C1 segment of cervical spinal cord (tissue), 14 donors: Measurements from ENCODE around the gene ADAMTSL2.

Source experiments
- DNase-seq, 14 donors: peaks; one replicate each; lab custom pipeline; 2025; lab: John Stamatoyannopoulos, UW

The ADAMTSL2 gene

GRCh38 chr9:133517711-133518110, 16.8 kb upstream of the ADAMTSL2 start:
- DNase-seq = no peak

GRCh38 chr9:133518200-133518599, 16.3 kb upstream of the ADAMTSL2 start:
- no peak for DNase-seq

- DNase-seq = no peak
Measured at GRCh38 chr9:133518706-133519449, 15.6 kb upstream of the ADAMTSL2 start.

GRCh38 chr9:133519693-133520092, 14.8 kb upstream of the ADAMTSL2 start:
- DNase-seq = no peak

GRCh38 chr9:133520121-133520835, 14.2 kb upstream of the ADAMTSL2 start:
- no peak for DNase-seq

- DNase-seq = peak in 6 of 14 donors; percentile 16 to 43 (median 38)
Measured at GRCh38 chr9:133521122-133522072, 13.1 kb upstream of the ADAMTSL2 start.

- no peak for DNase-seq
Measured at GRCh38 chr9:133522073-133522910, 12.2 kb upstream of the ADAMTSL2 start.

- DNase-seq = no peak
Measured at GRCh38 chr9:133523106-133523505, 11.4 kb upstream of the ADAMTSL2 start.

GRCh38 chr9:133524146-133524545, 10.4 kb upstream of the ADAMTSL2 start:
- no peak for DNase-seq

- DNase-seq = no peak
Measured at GRCh38 chr9:133524679-133525228, 9.8 kb upstream of the ADAMTSL2 start, which contains the start of gene MYMK. Gene MYMK (minus strand): TSS chr9:133524959. CDS start chr9:133524844, 115 bp downstream.

GRCh38 chr9:133525677-133526076, 8.8 kb upstream of the ADAMTSL2 start:
- no peak for DNase-seq

- DNase-seq = peak in 11 of 14 donors; percentile 44 to 77 (median 69)
Measured at GRCh38 chr9:133526721-133527321, 7.7 kb upstream of the ADAMTSL2 start.

- DNase-seq = peak in 8 of 14 donors; percentile 16 to 54 (median 42)
Measured at GRCh38 chr9:133527444-133527920, 7.0 kb upstream of the ADAMTSL2 start.

GRCh38 chr9:133528001-133528875, 6.3 kb upstream of the ADAMTSL2 start:
- DNase-seq = no peak

- no peak for DNase-seq
Measured at GRCh38 chr9:133528876-133529241, 5.6 kb upstream of the ADAMTSL2 start.

GRCh38 chr9:133529457-133529856, 5.0 kb upstream of the ADAMTSL2 start:
- DNase-seq = no peak

GRCh38 chr9:133529874-133530273, 4.6 kb upstream of the ADAMTSL2 start:
- DNase-seq = no peak

GRCh38 chr9:133531293-133531692, 3.2 kb upstream of the ADAMTSL2 start:
- no peak for DNase-seq
